NOMO-1 treated with dmso at 0.1 percent for 144 hours (cell line): ENCODE measurements around the gene CCSER2.
"Not testable (repeated sequence)": the region's sequence is repeated elsewhere in the genome, so short reads cannot be mapped to it uniquely, and the experiment has no call there.

Experiments used
- DNase-seq: peaks from one replicate; lab custom pipeline; 2025; ENCODE audit not compliant: unreplicated experiment; lab: John Stamatoyannopoulos, UW

CCSER2 gene

DNA sequence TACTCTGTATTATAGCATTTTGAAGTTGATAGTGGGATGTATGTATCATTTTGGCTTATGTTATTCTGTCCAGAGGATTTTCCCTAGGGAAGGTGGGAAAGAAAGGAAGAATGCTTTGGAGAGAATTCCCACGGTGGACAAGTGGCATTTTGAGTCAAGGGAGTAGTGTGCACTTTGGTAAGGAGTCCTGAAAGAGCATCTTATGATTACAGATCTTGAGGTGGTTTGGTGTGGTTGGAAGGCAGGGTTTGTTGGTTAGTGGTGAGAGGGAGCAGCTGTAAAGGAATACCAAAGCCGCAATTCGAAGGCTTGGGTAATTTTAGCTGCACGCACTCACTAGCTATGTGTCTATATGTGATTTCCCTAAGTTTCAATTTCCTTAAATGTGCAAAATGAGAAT, 16.1 kb downstream of the CCSER2 start:
- DNase-seq: no peak

GRCh38 chr10:84347575-84348002, 19.2 kb downstream of the CCSER2 start:
- DNase-seq: not testable (repeated sequence)

GRCh38 chr10:84348447-84348846, 20.1 kb downstream of the CCSER2 start:
- DNase-seq: no peak

DNA sequence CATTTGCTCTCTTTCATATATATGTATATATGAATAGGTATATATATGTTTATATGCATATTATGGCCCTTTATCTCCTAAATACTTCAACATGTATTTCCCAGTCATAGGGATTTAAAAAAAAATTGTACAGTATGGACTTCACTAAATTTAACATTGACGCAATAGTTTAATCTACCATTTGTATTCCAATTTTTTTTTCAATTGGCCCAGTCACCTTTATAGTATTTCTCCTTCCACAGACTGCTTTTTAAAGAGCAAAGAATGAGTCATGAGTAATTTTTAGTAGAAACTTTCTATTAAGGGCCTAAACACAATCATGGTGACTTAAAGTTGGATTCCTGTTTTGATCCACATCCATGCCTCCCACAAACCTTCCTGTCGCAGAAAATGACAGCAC, 20.5 kb downstream of the CCSER2 start:
- DNase-seq: no peak

DNA sequence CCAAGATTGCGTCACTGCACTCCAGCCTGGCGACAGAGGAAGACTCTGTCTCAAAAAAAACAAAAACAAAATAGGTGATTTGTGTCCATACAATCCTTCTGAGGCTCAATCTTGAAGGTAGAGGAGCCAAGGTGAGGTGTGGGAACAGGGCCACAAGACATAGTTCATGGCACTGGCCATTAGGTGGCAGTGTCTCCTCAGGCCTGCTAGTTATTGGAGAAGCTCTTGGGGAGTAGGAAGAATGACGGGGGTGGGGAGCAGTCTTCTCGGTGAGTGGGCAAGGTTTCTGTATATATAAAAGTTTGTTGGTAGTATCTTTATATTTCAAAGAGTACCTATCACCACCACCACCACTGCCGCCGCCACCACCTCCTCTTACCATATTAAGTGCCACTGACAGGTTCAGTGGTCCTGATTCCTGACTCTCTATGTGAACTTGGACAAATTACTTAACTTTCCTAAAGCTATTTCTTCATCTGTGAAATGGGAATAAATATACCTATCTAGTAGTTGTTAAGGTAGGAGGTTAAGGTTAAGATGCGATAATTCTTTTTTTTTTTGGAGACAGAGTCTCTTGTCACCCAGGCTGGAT, 24.0 kb downstream of the CCSER2 start:
- DNase-seq: no peak

DNA sequence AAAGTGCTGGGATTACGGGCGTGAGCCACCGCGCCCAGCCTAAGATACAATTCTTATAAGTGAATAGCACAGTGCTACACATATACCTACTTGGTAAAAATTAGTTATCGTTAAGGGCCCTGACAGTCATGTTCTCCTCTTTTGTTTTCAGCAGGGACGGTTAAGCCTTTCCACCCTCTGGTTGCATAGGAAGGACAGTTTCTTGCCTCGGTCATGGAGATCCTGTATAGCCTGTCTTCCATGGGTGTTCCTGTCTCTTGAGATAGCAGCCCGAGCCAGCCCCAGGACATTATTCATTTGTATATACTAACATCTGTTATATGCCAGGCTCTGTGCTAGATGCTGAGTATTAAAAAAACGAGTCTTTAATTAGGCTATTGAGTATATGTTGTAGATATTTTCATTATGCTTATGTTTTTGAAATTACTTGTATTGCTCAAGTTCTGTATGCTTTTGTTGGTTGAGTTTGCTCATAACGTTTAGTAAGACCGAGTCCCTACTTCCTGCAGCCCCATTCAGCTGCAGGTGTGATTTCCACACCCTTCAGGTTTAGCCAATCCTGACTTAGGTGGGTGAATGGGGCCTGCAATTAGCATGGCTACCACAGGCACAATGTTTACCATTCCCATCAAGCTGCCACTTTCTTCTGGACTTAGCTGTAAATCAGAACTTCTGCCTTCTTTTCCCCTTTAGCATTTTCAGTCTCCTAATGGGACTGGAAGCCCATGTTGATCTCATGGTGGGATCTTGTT, 24.8 kb downstream of the CCSER2 start:
- no peak for DNase-seq

- DNase-seq: no peak
Measured at GRCh38 chr10:84354623-84355022, 26.2 kb downstream of the CCSER2 start.

DNA sequence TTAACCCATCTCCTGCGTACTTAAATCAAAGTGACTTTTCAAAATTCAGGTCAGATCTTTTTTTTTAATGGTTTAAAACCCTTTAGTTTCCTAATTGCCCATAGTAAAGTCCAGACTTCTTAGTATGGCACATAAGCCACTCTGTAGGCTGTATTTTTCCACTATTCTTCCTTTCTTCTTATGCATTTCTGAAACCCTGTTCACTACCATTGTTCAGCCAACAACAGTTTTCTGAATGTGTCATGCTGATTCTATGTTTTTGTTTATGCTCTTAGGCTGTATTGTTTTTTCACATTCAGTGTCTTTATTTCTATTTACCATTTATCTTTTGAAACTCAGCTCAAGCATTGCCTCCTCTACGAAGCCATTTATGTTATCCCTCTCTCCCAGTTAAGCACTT, 26.7 kb downstream of the CCSER2 start:
- no peak for DNase-seq

GRCh38 chr10:84356928-84357327, 28.5 kb downstream of the CCSER2 start:
- no peak for DNase-seq

GRCh38 chr10:84358743-84359142, 30.4 kb downstream of the CCSER2 start:
- no peak for DNase-seq

GRCh38 chr10:84360637-84361365, 32.4 kb downstream of the CCSER2 start:
- DNase-seq: no peak

DNA sequence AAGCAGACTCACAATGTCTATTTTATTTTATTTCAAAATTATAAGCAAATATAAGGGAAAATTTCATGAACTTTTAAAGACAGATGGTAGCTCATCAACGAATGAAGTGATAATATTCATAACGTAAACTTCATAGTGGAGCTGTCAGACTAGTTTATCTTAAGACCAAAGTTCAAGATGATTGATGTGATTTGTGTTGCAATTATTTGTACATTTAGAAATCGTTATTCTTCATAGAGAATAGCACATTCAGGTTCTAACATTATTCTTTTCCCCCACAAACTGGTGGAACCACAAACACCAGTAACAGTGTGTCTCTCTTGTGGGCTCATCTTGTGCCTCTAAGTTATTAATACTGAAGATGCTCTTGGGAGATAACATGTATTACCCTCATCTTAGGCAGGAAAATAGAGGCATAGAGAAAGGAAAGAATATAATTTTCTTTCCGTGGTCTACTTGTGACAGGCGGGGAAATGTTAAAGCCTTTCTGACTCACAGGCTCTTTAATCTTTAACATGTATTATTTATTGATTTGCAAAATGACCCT, 37.0 kb downstream of the CCSER2 start:
- DNase-seq: no peak

GRCh38 chr10:84366041-84366440, 37.7 kb downstream of the CCSER2 start:
- no peak for DNase-seq

DNA sequence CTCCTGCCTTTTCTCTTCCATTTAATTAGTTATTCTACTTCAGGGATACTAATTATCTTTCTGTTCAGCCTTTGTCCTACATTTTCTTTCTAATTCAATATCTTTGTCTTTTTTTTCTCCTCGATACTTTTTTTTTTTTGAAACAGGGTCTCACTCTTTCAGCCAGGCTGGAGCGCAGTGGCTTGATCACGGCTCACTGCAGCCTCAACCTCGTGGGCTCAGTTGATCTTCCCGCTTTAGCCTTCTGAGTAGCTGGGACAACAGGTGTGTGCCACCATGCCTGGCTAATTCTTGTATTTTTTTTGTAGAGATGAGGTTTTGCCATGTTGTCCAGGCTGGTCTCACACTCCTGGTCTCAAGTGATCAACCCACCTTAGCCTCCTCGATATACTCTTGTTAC, 38.9 kb downstream of the CCSER2 start:
- no peak for DNase-seq

- DNase-seq: no peak
Measured at GRCh38 chr10:84368828-84369227, 40.4 kb downstream of the CCSER2 start.

- no peak for DNase-seq
Measured at GRCh38 chr10:84370283-84370682, 41.9 kb downstream of the CCSER2 start.

- no peak for DNase-seq
Measured at GRCh38 chr10:84371944-84372343, 43.6 kb downstream of the CCSER2 start.

- DNase-seq: no peak
Measured at GRCh38 chr10:84373000-84373399, 44.6 kb downstream of the CCSER2 start.

- DNase-seq: no peak
Measured at GRCh38 chr10:84374455-84374854, 46.1 kb downstream of the CCSER2 start.

- no peak for DNase-seq
Measured at GRCh38 chr10:84375011-84375410, 46.6 kb downstream of the CCSER2 start.

DNA sequence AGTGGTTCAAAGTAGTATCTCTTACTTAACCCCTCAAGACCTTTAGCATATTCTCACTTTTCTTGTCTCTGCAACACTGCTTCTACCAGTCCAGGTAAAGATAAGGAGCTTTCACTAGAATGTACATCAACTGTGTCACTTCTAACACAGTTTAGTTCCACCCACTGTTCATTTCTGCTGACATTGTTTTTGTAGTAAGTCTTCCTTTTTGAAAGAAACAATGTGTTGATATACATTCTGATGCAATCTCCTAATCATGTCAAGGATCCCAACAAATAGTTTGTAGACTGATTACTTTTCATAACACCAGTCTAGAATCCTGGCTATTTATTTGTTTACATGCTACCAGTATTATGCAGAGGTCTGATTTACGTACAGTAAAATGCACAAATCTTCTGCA, 47.5 kb downstream of the CCSER2 start:
- no peak for DNase-seq

GRCh38 chr10:84388148-84388547, 59.8 kb downstream of the CCSER2 start:
- no peak for DNase-seq
